ENCODE measurements around the gene HNRNPA2B1. TPM values are rescaled to one million over a fixed set of nuclear protein-coding genes. Genes with fewer than 3 reads are reported as not detected.

Gene HNRNPA2B1
- total RNA-seq, 4 donors from 2014 or later, result 123 to 362 (median 208) TPM

GRCh38 chr7:26237035-26237807 is 36.7 kb upstream of the HNRNPA2B1 start:
- no peaks in the 10 kb centered on the region for H3K27me3 ChIP-seq
- H3K36me3 ChIP-seq, result no peaks in the 10 kb centered on the region
- H3K4me1 ChIP-seq, result no peaks in the 10 kb centered on the region
- TF ChIP-seq POLR2AphosphoS5 (IDR thresholded peaks at IDR 0.05), result no peak
- no peak for TF ChIP-seq CTCF (IDR thresholded peaks at IDR 0.05)
- no peak for TF ChIP-seq EP300 (IDR thresholded peaks at IDR 0.05; ENCODE audit: low read depth)
- no peak for TF ChIP-seq POLR2A (IDR thresholded peaks at IDR 0.05)
- no peak overlapping the region for H3K4me3 ChIP-seq
- no peaks in the 10 kb centered on the region for H3K9me3 ChIP-seq
- no peak for DNase-seq
- H3K27ac ChIP-seq, result no peak overlapping the region
- in situ Hi-C loops (cut with MboI; ENCODE audit: low pct_ligation_motif_present in 1 of 4, low pct_unique_long_range_greater_than_20kb in 1 of 4, low sequenced_read_pairs in 3 of 4) (no loop called here), intact Hi-C loops (cut with DNase I; ENCODE audit: low total_unique reads) (no loop called here)
- whole genome bisulfite sequencing, 2 donors (ENCODE audit: low coverage in 1 of 2), result 83 to 85% methylated on average over 3 to 6 of the region's 6 CpGs

GRCh38 chr7:26233902-26234511 is 33.5 kb upstream of the HNRNPA2B1 start:
- Histone ChIP-seq H3K4me1 (no peaks in the 10 kb centered on the region), H3K27ac (no peak overlapping the region), H3K27me3 (no peaks in the 10 kb centered on the region), H3K36me3 (no peaks in the 10 kb centered on the region), H3K9me3 (no peaks in the 10 kb centered on the region), H3K4me3 (no peak overlapping the region)
- no peak for DNase-seq
- in situ Hi-C loops (cut with MboI; ENCODE audit: low pct_ligation_motif_present in 1 of 4, low pct_unique_long_range_greater_than_20kb in 1 of 4, low sequenced_read_pairs in 3 of 4), result no loop called here
- 82 to 95% methylated on average over 4 to 5 of the region's 5 CpGs for WGBS, 2 donors (ENCODE audit: low coverage in 1 of 2)
- intact Hi-C loops (cut with DNase I; ENCODE audit: low total_unique reads), result no loop called here
- TF ChIP-seq EP300 (IDR thresholded peaks at IDR 0.05; ENCODE audit: low read depth) (no peak), CTCF (IDR thresholded peaks at IDR 0.05) (no peak), POLR2A (IDR thresholded peaks at IDR 0.05) (no peak), POLR2AphosphoS5 (IDR thresholded peaks at IDR 0.05) (no peak)

- WGBS, 2 donors (ENCODE audit: low coverage in 1 of 2), result 95 to 100% methylated on average over 2 of the region's 2 CpGs
- Histone ChIP-seq H3K36me3 (no peaks in the 10 kb centered on the region), H3K9me3 (no peaks in the 10 kb centered on the region), H3K27me3 (peaks cover 5% of the 10 kb centered on the region), H3K27ac (no peak overlapping the region), H3K4me1 (no peaks in the 10 kb centered on the region), H3K4me3 (no peak overlapping the region)
- intact Hi-C loops (cut with DNase I; ENCODE audit: low total_unique reads) (no loop called here), in situ Hi-C loops (cut with MboI; ENCODE audit: low pct_ligation_motif_present in 1 of 4, low pct_unique_long_range_greater_than_20kb in 1 of 4, low sequenced_read_pairs in 3 of 4) (no loop called here)
- no peak for TF ChIP-seq EP300 (IDR thresholded peaks at IDR 0.05; ENCODE audit: low read depth)
- DNase-seq, result no peak
Observed at GRCh38 chr7:26227987-26228386, 27.4 kb upstream of the HNRNPA2B1 start.

- no peaks in the 10 kb centered on the region for H3K9me3 ChIP-seq
- H3K4me3 ChIP-seq, result no peak overlapping the region
- no peak for TF ChIP-seq EP300 (IDR thresholded peaks at IDR 0.05; ENCODE audit: low read depth)
- TF ChIP-seq POLR2A (IDR thresholded peaks at IDR 0.05), result no peak
- TF ChIP-seq POLR2AphosphoS5 (IDR thresholded peaks at IDR 0.05), result no peak
- TF ChIP-seq CTCF (IDR thresholded peaks at IDR 0.05), result no peak
- peaks cover 5% of the 10 kb centered on the region for H3K27me3 ChIP-seq
- intact Hi-C loops (cut with DNase I; ENCODE audit: low total_unique reads) (no loop called here), in situ Hi-C loops (cut with MboI; ENCODE audit: low pct_ligation_motif_present in 1 of 4, low pct_unique_long_range_greater_than_20kb in 1 of 4, low sequenced_read_pairs in 3 of 4) (no loop called here)
- 75 to 83% methylated on average over 4 to 5 of the region's 5 CpGs for WGBS, 2 donors (ENCODE audit: low coverage in 1 of 2)
- H3K4me1 ChIP-seq, result no peaks in the 10 kb centered on the region
- no peaks in the 10 kb centered on the region for H3K36me3 ChIP-seq
- no peak for DNase-seq
- no peak overlapping the region for H3K27ac ChIP-seq
Observed at GRCh38 chr7:26224359-26224758, 23.8 kb upstream of the HNRNPA2B1 start.

All from transverse colon (tissue), 4 donors.